Kidney tubule cell (primary cell): ENCODE data around the gene SEPTIN5.
A peak's percentile ranks its signal among the peaks of the same experiment; 100 is the strongest.
"Not testable (repeated sequence)": the region's sequence is repeated elsewhere in the genome, so short reads cannot be mapped to it uniquely, and the experiment has no call there.

Experiments
- DNase-seq: peaks from one replicate; pipeline ENCODE4 v3.0.0-alpha.2; 2018; ENCODE audit warnings: low spot score

SEPTIN5 gene

DNA sequence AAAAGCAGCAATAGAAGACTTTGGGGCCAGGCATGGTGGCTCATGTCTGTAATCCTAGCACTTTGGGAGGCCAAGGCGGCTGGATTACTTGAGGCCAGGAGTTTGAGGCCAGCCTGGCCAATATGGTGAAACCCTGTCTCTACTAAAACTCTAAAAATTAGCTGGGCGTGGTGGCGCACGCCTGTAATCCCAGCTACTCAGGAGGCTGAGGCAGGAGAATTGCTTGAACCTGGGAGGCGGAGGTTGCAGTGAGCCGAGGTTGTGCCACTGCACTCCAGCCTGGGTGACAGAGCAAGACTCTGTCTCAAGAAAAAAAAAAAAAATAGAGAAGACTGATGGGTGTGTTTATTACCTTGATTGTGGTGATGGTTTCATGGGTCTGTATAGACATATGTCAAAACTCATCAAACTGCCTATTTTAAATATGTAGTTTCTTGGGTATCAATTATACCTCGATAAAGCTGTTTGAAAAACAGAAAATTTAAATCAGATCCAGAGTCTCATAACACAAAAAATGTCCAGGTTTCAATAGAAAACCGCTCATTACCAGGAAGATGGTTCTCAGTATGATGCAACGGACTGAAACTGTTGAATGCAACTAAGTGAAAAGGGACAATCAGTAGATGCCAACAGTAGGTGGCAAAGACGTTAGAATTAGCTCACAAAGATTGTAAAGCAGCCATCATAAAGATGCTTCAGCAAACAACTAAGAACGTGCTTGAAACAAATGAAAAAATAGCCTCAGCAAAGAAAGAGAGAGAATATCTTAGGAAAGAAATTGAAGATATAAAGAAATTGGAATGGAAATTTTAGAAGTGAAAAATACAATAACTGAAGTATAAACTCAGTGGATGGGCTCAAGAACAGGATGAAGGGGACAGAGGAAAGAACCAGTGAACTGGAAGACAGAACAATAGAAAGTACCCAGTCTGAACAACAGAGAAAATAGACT lies 33.1 kb upstream of the SEPTIN5 start:
- DNase-seq, result no peak

- DNase-seq, result no peak
Measured at GRCh38 chr22:19681863-19682245, 32.4 kb upstream of the SEPTIN5 start.

GRCh38 chr22:19686946-19687345 lies 27.4 kb upstream of the SEPTIN5 start:
- DNase-seq, result no peak

- DNase-seq, result no peak
Measured at GRCh38 chr22:19687561-19688300, 26.6 kb upstream of the SEPTIN5 start.

GRCh38 chr22:19688301-19689290 lies 25.7 kb upstream of the SEPTIN5 start:
- DNase-seq, result no peak

DNA sequence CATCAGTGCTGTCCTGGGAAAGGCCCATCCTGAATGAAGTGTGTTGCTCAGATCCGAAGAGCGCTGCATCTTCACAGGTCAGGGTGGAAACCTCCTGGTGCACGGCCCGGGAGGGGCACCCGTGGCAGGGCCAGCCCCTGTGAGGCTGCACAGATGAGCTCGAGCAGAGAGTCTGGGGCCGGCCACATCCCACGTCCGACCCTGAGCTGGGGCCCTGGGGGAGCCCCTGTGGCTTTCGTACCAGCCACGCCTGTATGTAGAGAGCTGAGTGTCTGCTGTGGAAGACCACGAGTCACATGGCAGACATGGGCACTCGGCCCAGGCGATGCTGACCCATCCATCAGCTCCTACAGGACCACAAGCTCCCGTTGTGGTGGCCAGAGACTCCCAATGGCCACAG lies 24.9 kb upstream of the SEPTIN5 start:
- no peak for DNase-seq

- no peak for DNase-seq
Measured at GRCh38 chr22:19691007-19691720, 23.1 kb upstream of the SEPTIN5 start.

DNA sequence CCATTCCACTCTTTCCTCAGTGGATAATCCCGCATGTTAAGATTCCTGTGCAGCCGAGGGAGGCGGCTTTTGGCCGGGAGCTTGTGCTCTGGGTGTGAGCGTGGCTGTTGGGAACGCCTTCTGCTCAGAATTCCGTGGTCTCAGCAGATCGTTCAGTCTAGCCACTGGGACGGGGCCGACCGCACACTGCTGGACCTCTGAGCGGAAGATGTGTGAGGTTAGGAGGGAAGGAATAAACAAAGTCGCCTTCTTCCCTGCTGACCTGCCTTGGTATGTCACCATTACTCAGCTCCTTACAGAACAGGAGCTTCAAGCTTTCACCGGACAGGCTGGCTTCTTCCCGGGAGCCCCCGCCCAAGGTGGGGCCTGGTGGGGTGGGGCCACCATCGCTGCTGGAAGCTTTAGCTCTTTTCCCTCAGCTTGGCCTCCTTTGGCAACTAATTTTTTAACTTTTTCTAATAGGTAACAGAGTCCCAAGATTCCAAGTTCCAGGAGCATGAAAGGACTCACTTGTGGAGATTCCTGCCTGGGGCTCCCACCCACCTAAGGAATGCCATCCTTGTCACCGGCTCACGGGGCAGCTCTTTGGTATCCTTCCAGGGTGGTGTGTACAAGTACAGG lies 22.5 kb upstream of the SEPTIN5 start:
- DNase-seq, result peak; percentile 82

DNA sequence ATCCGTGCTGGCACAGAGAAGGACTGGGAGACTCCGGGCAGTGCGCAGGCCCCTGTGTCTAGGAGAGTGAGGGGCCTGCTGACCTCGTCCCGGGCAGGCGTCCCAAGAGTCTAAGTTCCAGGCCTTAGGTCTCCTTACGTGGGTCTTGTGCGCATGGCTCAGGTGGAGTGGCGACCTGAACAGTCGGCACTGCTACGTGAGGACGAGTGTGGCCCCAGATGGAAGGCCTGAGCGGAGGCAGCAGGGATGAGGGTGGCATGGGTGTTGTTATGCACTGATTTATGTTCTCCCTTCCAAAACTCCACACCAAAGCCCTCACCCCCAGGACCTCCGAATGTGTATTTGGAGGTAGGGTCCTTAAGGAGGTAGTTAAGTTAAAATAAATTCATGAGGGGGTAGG lies 20.7 kb upstream of the SEPTIN5 start:
- no peak for DNase-seq

DNA sequence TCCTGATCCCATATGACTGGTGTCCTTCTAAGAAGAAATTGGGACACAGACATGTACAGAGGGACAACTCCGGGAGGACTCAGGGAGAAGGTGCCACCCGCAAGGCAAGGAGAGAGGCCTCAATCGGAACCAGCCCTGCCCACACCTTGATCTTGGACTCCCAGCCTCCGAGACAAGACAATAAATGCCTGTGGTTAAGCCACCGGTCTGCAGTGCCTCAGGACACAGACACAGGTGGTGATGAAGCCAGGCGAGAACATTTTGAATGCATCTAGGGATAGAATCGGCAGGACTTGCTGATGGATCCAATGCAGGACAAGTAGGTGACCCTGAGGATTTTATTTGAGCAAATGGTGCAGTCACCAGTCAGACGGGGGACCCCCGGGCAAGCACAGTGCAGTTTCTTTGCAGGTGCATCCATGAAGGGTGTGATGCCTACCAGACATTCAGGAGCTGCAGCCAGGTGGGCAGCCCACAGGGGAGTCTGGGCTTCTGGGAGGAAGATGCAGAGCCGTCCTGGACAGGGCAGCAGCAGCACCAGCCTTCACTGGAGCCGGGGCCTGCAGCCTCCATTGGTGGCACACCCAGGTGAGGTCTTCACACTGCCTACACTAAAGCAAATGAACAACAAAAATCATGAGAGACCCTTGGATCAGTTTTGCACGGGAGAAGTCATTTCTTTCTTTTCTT lies 20.2 kb upstream of the SEPTIN5 start:
- no peak for DNase-seq

DNA sequence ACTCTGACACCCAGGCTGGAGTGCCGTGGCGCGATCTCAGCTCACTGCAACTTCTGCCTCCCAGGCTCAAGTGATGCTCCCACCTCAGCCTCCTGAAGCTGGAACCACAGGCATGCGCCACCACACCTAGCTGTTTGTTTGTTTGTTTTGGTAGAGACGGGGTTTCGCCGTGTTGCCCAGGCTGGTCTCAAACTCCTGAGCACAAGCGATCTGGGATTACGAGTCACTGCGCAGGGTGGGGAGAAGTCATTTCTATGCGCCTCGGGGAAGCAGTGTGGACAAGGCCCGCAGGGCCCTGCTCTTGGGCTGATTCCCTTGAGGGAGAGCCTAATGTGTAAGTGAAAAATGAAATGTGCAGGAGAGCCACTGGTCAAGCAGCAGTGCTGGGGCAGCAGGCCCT lies 19.6 kb upstream of the SEPTIN5 start:
- no peak for DNase-seq

GRCh38 chr22:19696504-19697276 lies 17.6 kb upstream of the SEPTIN5 start:
- DNase-seq, result no peak

DNA sequence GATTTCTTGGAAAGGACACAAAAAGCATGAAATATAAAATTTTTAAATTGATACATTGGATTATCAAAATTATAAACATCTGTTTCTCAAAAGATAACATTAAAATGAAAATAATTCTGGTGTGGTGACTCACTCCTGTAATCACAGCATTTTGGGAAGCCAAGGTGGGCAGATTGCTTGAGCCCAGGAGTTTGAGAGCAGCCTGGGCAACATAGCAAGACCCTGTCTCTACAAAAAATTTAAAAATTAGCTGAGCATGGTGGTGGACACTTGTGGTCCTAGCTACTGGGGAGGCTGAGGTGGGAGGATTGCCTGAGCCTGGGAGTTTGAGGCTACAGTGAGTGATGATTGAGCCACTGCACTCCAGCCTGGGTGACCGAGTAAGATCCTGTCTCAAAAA lies 16.4 kb upstream of the SEPTIN5 start:
- DNase-seq, result not testable (repeated sequence)

GRCh38 chr22:19700790-19701419 lies 13.4 kb upstream of the SEPTIN5 start:
- no peak for DNase-seq

DNA sequence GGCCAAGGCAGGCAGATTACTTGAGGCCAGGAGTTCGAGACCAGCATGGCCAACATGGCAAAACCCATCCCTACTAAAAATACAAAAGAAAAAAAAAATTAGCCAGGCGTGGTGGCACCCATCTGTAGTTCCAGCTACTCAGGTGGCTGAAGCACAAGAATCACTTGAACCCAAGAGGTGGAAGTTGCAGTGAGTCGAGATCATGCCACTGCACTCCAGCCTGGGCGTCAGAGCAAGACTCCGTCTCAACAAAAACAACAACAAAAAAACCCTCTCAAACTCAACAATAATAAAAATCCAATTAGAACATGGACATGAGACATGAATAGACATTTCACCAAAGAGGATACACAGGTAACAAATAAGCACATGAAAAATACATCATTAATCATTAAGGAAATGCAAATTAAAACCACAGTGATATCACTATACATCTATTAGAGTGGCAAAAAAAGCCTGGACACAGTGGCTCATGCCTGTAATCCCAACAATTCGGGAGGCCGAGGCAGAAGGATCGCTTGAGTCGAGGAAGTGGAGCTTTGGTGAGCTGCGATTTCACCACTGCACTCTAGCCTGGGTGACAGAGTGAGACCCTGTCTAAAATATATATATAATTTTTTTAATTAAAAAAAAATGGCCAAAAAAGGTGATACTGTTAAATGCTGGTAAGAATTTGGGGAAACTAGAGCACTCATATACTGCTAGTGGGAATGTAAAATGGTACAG lies 12.7 kb upstream of the SEPTIN5 start:
- DNase-seq, result no peak

DNA sequence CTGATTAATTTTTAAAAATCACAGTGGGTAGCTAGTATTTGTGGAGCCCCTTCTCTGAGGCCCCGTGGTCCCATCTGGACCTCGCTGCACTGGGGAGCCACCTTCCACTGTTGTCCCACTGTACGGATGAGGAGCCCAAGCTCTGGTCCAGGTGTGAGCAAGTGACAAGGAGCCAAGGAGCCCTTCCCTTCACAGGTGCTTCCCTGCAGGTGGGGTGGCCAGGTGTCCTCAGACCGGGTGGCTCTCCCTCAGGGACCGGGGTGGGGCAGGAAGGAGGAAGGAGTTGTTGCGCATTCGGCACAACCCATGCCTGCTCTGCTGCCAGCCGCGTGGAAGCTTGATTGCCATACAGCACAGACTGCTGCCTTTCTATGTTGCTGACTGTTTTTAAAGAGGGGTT lies 10.4 kb upstream of the SEPTIN5 start:
- DNase-seq, result no peak

DNA sequence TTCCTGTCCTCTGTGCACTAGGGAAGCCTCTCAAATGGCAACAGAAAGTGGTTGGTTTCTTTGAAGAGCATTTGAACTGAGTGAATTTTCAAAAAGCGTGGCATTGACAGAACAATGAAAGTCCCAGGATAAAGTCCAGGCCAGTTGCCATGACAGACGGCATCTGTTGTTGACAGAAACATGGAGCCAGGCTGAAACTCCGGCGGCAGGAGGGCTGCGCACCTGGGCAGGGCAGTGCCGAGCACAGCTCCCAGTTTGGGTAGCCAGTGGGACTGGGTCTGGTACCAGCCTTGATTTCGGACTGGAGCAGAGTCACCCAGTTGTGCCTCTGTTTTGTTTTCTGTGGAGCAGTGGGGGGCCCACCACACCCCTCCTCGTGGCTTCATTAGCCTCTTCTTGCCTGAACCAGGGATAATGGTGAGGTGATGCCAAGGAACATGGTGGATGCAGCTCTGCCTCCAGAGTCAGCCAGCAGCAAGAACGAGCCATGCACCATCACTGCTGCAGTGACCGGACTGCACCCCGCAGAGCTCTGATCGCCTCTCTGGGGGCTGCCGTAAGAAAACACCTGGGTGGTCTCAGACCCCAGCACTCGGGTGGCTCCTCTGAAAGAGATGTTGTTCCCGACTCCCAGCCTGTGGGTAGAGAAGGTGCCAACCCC lies 9.8 kb upstream of the SEPTIN5 start:
- no peak for DNase-seq
